Measurements from ENCODE around the gene ZFAND2A. TPM values are rescaled to one million over a fixed set of nuclear protein-coding genes. Genes with fewer than 3 reads are reported as not detected.
"Not testable (repeated sequence)": the region's sequence is repeated elsewhere in the genome, so short reads cannot be mapped to it uniquely, and the experiment has no call there.

ZFAND2A gene
- total RNA-seq, 1 donor from 2014 or later, result 6.6 TPM

DNA sequence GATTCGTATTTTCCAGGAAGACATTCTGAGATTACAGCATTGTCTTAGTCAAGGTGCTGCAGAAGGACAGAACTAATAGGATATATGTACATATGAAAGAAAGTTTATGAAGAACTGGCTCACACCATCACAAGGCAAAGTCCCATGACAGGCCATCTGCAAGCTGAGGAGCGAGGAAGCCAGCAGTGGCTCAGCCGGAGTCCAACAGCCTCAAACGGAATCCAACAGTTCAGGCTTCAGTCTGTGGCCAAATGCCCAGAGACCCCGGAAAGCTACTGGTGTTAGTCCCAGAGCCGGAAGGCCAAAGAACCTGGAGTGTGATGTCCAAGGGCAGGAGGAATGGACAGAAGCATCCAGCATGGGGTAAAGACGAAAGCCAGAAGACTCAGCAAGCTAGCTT is 4.4 kb upstream of the ZFAND2A start:
- no peak overlapping the region for H3K27ac ChIP-seq (replicated peaks)
- intact Hi-C loops (cut with micrococcal nuclease), result no loop called here
- peaks cover 9% of the 10 kb centered on the region for H3K36me3 ChIP-seq
- no peak for DNase-seq
- no peaks in the 10 kb centered on the region for H3K27me3 ChIP-seq (ENCODE audit: low read depth)
- TF ChIP-seq CTCF (IDR thresholded peaks at IDR 0.05; ENCODE audit: borderline replicate concordance), result no peak
- H3K9me3 ChIP-seq (replicated peaks), result no peaks in the 10 kb centered on the region
- H3K4me3 ChIP-seq, result no peak overlapping the region
- peaks cover 18% of the 10 kb centered on the region for H3K4me1 ChIP-seq

- H3K9me3 ChIP-seq (replicated peaks), result no peaks in the 10 kb centered on the region
- DNase-seq, result no peak
- no peak overlapping the region for H3K4me3 ChIP-seq
- H3K27ac ChIP-seq (replicated peaks), result no peak overlapping the region
- no peaks in the 10 kb centered on the region for H3K27me3 ChIP-seq (ENCODE audit: low read depth)
- H3K4me1 ChIP-seq, result peaks cover 28% of the 10 kb centered on the region
- peaks cover 9% of the 10 kb centered on the region for H3K36me3 ChIP-seq
- intact Hi-C loops (cut with micrococcal nuclease), result no loop called here
- TF ChIP-seq CTCF (IDR thresholded peaks at IDR 0.05; ENCODE audit: borderline replicate concordance), result no peak
Observed at GRCh38 chr7:1163121-1163520, 3.1 kb upstream of the ZFAND2A start.

- Histone ChIP-seq H3K27ac (replicated peaks) (peak overlapping the region; percentile 97), H3K9me3 (replicated peaks) (no peaks in the 10 kb centered on the region), H3K4me1 (peaks cover 34% of the 10 kb centered on the region), H3K27me3 (ENCODE audit: low read depth) (no peaks in the 10 kb centered on the region), H3K36me3 (peaks cover 29% of the 10 kb centered on the region), H3K4me3 (peak overlapping the region; percentile 82)
- no peak for DNase-seq
- TF ChIP-seq CTCF (IDR thresholded peaks at IDR 0.05; ENCODE audit: borderline replicate concordance), result no peak
- intact Hi-C loops (cut with micrococcal nuclease), result no loop called here
Observed at GRCh38 chr7:1160670-1161021, 650 bp upstream of the ZFAND2A start.

DNA sequence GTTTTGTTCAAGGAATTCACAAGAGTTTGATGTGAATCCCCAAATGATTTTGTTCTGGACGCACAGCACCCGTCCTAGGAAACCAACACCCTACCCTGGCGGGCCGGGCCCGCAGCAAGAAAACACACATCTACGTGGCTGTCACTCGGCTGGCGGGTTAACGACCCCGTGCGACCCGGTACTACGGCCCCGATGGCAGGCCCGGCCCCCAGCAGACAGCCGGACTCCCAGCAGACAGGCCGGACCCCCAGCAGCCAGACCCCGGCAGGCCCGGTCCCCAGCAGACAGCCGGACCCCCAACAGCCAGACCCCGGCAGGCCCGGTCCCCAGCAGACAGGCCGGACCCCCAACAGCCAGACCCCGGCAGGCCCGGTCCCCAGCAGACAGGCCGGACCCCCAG is 765 bp downstream of the ZFAND2A start:
- peaks cover 34% of the 10 kb centered on the region for H3K4me1 ChIP-seq
- peak overlapping the region; percentile 82 for H3K4me3 ChIP-seq
- H3K27me3 ChIP-seq (ENCODE audit: low read depth); H3K9me3 ChIP-seq (replicated peaks); DNase-seq; intact Hi-C loops (cut with micrococcal nuclease): not testable (repeated sequence)
- H3K36me3 ChIP-seq, result peaks cover 43% of the 10 kb centered on the region
- peak overlapping the region; percentile 36 for H3K27ac ChIP-seq (replicated peaks)

DNA sequence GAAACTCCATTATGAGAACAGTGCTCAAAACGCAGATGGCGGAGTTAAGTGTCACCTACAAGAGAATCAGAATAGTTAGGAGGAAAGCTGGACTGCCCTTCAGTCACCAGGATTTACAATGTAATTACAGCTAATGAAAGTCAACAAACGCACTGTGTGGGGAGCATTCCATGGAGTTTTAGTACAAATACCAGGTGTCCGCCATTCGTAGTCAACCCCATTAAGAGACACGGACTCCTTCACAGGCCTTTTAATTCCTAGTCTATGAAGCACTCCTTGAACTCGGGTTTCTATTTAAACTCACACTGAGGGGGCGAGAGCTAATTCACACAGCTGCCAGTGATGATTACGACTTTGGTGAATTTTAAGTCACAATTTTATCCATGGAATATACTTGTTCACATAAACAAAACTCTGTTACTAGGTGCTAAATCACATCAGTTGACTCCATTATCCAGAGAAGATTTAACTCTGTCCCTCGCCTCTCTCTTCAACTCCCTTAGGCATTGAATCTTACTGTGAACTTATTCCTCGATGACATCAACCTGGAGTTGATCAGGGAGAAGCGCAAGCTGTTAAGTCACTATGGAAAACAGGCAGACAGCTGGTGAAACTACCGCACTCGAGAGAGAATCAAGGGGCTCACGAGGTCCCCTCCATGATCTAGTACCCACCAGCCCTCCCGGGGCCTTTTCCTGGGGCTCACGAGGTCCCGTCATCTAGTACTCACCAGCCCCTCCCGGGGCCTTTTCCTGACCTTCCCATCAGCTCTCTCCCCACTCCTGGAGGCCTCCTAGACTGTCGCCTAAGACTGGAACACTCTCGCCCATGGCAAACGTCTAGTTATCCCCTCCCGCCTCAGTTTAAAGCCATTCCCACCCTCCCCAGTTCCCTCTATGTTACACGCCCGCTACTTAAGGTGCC is 1.5 kb downstream of the ZFAND2A start:
- Histone ChIP-seq H3K9me3 (replicated peaks) (no peaks in the 10 kb centered on the region), H3K27ac (replicated peaks) (peak overlapping the region; percentile 36), H3K27me3 (ENCODE audit: low read depth) (no peaks in the 10 kb centered on the region), H3K4me3 (peak overlapping the region; percentile 82), H3K4me1 (peaks cover 34% of the 10 kb centered on the region), H3K36me3 (peaks cover 46% of the 10 kb centered on the region)
- no peak for TF ChIP-seq CTCF (IDR thresholded peaks at IDR 0.05; ENCODE audit: borderline replicate concordance)
- DNase-seq, result no peak
- intact Hi-C loops (cut with micrococcal nuclease), result no loop called here
